HG03442 (cell line): ENCODE results near the gene TYK2.
"Not testable (repeated sequence)": the region's sequence is repeated elsewhere in the genome, so short reads cannot be mapped to it uniquely, and the experiment has no call there.

Source experiments
- ATAC-seq: cut with Tn5 transposase; IDR thresholded peaks from one replicate; pipeline ENCODE4 v1.9.1; 2021; ENCODE audit warnings: mild to moderate bottlenecking, moderate library complexity; ENCODE audit not compliant: unreplicated experiment

Gene TYK2

DNA sequence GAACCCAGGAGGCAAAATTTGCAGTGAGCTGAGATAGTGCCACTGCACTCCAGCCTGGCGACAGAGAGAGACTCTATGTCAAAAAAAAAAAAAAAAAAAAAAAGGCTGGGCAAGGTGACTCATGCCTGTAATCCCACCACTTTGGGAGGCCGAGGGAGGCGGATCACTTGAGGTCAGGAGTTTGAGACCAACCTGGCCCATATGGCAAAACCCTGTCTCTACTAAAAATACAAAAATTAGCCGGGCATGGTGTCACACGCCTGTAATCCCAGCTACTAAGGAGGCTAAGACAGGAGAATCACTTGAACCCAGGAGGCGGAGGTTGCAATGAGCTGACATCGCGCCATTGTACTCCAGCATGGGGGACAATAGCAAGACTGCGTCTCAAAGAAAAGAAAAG, 43.6 kb downstream of the TYK2 start:
- not testable (repeated sequence) for ATAC-seq

DNA sequence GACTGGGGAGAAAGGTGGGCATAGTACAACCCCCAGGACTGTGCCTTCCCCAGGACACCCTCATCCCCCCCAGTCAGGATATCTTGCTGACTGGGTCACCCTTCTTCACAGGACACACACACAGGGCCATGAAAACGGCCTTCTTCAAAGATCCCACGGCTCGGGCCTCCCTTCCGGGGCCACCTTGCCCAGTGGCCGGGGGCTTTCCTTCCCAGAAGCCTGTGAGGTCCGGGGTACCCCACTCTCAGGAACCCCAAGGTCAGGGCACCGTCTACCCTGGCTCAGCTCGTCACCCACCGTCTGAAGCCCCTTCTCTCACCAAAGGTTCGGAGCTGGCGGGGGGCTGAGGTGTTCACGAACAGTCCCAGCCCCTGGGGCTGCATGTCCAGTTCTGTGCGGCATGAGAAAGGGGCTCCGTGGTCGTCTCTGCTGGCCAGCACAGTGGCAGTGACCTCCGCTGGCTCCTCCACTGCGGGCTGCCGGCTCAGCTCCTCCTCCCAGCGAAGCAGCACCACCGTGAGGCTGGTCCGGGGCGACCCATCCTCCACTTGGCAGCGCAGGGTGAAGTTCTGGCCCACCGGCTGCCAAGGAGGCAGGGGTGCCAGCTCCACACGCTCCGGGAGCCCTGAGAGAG, 44.9 kb downstream of the TYK2 start:
- ATAC-seq, result no peak

DNA sequence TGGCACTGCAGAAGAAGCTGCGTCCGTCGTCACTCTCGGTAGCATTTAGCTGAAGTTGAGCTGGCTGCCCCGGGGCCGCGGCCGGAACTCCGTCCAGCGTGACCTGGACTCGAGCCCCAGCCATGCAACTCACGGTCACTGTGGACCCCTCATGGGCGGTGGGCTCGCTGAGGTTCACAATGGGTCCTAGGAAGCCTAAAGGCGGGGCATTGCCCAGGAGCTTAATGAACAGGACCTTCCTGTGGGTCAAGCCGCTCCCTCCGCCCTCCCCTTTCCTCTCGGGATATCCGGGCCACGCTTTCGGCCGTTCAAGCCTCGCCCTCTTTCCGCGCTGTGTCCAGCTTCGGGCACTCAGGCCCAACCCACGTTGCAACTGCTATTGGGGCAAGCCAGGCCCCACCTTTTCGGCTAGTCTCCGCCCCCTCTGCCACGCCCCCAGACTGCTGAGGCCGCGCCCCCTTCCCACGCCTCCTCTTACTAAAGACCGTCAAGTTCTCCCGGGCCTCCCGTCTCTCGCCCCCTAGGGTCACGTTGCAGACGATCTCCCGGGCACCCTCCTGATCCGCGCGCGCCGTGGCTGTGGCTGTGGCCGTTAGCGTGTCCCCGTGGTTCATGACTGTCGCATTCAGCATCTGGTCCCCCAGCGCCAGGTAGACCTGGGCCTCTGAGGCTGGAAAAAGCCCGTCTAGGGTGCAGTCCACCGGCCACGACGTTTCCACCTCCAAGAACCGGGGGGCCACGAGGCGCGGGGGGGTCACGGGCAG, 45.6 kb downstream of the TYK2 start:
- no peak for ATAC-seq

DNA sequence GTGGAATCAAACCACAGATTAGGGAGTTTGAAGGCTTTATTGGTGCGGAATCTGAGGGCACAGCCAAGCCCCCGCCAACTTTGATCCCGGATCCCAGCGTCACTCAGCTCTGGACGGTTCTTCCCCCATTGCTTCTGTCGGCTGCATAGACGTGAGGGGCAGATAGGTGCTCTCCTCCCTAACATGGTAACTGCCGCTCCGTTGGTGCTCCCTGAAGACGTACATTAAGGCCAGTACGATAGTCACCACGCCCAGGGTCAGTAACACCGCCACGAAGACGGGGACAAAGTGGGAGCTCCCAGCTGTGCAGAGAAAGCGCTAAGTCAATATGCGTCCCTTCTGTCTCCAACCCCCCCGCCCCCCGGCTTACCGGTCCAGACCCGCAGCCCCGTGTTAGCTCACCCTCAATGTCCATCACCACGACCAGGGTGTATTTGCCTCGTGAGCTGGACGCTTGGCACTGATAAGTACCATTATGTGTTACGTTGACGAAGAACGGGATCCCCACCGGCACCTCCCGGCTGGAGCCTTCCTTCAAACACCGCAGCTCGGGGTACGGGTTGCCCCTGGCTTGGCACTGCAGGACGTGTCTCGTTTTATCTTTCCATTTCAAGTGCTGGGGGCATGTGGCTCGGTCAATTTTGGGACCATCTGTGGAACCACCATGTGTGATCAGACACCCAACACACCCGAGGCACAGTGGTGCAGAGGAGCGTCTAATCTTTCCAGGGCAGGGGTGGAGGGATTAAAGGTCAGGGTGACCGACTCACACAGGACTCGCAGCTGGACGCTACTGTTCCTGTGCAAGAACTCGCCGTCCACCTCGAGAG, 46.4 kb downstream of the TYK2 start:
- no peak for ATAC-seq

DNA sequence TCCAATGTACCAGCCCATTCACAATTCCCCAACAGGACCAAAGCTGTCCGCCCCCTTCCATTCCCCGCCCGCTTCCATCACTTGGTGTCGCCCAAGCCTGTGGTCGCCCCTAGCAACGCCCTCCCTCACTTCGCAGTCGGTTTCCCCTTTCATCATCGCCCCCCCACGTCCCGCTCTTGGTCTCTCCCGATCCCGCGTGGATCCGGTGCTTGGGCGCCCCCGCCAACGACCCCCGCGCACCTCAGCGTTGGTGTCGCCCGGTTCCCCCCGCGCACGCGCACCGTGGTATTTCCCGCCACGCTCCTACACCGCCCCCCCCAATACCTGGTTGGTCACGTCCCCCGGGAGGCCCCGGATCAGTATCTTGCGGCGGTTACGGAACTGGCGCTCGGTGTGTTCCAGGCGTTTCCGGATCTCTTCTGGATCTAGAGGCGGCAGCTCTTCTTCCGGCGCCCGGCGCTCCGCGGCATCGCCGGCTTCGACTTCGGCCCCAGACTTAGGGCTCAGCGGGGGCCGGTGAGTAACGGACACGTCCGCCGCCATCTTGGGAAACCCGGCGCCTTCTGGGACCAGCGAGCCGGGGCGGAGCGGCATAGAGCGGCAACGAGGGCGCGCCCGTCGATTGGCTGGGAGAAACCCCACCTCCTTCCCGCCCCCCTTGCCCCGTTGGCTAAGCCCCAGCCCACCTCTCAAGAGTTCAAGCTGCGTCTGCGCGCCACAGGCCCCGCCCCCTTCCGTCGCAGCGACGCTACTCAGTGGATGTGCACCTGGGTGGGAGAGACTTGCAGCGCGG, 47.2 kb downstream of the TYK2 start, which contains the start of gene RAVER1:
Gene RAVER1, minus strand, starts transcription at position 565 of the 793 bp plus-strand sequence. Its CDS starts 22 bp downstream, at position 543.
- ATAC-seq, result peak; percentile 85

DNA sequence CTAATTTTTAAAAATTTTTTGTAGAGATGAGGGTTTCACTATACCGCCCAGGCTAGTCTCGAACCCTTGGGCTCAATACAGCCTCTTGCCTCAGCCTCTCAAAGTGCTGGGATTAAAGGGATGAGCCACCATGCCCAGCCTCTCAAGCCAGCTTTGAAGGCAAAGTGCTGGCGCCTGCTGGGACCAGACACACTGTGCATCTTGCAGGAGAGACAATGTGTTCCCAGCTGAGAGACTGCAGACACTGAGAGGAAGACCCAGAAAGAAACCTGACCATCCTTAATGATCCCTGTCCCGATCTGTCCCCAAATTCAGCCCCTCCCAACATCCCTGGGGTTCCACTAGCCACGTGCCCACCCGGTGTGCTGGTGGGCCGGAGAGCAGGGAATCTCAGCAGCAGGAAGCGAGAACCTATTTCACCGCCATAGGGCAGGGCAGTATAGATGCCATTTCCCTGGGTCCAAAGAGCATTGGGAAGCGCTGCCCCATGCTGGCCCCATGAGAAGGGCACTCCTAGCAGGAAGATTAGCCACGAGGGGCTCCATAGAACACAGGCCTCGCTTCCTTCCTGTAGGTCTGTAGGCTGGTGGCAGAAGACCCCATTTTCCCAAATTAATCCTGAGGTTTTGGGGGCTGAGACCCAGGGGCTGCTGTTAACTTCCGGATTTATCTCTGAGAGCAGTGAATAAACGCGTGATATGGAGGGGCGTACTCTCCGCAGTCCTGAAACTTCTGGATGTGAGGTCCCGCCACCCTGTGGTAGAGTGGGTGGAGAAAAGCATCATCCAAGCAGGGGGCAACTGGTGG, 48.0 kb downstream of the TYK2 start:
- no peak for ATAC-seq

DNA sequence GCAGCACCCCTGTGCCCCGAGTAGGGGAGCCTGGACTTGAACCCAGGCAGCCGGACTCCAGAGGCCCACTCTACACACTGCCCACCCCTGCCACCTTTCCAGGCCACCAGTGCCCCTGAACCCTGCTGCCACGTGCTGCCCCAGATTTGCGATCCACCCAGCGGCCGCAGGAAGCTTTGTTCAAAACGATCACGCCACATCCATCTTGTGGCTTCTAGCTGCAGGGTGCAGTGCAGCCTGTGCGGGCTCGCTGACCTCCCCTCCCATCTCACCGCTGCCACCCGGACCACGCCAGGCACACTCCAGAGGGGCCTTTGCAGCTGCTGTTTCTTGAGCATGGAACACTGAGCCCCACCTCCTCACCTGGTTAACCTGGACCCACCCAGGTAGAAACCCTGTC, 50.8 kb downstream of the TYK2 start:
- no peak for ATAC-seq

DNA sequence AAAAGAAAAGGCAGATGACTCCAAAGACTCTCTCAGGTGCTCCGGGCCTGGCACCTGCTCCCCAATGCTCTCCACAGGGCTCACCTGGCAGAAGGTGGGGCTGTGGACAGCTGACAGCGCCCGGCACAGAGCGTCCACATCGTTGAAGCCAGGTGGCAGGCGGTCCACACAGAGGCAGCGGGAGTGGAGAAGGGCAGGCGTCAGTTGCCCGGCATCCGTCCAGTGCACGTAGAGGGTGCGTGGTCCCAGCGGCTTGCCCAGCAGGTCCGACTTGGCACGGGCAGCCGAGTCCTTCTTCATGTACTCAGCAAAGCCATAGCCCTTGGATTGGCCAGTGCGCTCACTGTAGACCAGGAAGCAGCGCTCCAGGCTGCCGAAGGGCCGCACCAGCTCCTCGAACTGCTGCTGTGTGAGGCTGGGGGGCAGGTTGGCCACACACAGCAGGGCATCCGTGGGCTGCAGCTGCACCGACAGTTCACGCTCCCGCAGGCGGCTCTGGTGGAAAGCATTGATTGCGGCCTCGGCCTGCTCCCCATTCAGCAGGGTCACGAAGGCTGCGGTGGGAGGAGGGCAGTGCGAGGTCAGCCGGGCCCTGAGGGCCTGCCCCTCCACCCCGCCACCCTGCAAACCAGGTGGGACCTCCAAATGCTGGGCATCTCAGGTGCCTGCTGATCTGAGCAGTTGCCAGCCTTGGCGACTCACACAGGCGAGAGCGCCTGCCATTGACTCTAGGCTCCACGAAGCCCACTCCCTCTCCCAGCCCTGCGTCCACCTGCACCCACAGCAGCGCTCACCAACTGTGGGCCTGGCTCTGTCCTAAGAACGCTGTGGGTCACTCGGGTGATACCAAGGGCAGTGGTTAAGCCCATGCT, 51.6 kb downstream of the TYK2 start:
- no peak for ATAC-seq

DNA sequence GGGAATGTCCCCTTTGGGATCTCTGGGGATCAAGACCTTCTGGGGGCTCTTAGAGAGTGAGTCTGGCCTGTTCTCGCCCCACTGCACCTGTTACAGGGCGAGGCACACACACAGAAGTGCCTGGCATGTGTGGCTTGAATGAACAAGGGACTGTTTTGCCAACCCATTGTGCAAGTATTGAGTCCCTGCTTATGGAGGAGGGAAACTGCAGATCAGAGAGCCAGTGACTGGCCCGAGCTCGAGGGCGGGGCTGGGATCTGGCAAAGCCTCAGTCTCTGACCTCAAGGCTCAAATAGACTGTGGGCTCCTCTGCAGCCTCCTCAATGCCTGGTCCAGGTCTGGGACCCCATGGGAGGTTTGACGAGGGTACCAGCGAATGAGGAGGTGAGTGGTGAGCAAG, 52.6 kb downstream of the TYK2 start:
- ATAC-seq, result no peak

DNA sequence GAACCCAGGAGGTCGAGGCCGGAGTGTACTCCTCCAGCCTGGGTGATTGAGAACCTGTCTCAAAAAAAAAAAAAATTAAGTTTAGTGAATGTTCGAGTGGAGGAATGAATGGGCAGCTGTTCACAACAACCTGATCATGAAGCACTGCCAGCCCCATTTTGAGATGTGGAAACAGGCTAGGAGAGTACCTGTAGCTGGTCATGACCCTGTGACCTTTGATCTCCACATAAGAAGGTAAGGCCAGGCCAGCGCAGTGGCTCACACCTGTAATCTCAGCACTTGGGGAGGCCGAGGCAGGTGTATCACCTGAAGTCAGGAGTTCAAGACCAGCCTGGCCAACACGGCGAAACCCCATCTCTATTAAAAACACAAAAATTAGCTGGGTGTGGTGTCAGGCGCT, 54.6 kb downstream of the TYK2 start:
- ATAC-seq, result no peak

DNA sequence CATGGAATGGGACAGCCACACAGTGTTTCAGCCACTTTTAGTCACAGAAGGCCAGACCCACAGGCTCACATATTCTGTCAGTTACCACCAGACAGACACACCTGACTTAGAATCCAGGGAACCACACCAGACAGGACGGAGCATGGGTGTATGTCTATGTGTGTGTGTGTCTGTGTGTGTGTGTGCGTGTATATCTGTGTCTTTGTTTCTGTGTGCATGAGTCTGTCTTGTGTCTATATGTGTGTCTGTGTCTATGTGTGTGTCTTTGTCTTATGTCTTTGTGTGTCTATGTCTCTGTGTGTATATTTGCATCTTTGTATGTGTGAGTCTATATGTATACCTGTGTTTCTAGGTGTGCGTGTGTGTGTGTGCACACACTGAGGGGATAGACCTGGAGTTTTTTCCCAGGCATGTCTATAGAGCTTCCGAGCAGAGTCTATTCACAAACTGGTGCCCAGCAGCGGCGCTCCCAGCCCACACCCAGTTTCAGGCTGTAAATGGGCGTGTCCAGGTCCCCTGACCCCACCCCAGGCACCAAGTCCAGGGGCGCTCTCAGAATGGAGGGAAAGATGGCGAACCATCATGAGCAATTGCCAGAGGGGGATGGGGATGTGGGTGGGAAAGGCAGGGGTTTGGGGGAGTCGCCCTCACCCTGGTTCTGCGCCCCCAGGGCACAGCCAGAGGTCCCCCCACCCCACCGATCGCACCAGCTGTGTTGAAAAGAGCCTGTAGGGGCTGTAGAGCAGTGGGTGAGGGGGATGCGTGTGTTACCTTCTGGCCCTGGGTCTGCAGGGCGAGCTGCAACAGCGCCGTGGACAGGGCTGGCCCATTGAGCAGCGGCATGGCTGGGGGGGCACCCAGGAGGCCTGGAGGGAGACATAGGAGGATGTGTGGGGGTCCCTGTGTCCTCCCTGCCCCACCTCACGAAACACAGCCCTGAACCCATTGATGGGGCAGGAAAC, 58.2 kb downstream of the TYK2 start:
- ATAC-seq, result no peak

DNA sequence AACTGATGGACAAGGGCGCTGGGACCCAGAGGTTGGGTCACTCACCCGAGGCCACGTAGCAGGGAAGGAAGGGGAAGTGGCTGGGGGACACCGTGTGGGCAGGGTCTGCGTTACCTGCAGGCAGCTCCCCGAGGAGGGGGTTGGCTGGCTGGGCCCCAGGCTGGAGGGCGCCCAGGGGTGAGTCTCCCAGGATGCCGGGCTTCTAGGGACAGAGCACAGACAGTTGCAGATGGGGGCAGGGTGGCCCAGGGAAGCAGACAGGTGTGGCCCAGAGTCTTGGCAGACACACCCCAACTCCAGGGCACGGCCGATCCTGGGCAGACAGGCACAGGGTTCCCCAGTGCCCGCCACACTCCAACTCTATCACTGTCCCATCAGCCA, 59.0 kb downstream of the TYK2 start:
- ATAC-seq, result no peak

DNA sequence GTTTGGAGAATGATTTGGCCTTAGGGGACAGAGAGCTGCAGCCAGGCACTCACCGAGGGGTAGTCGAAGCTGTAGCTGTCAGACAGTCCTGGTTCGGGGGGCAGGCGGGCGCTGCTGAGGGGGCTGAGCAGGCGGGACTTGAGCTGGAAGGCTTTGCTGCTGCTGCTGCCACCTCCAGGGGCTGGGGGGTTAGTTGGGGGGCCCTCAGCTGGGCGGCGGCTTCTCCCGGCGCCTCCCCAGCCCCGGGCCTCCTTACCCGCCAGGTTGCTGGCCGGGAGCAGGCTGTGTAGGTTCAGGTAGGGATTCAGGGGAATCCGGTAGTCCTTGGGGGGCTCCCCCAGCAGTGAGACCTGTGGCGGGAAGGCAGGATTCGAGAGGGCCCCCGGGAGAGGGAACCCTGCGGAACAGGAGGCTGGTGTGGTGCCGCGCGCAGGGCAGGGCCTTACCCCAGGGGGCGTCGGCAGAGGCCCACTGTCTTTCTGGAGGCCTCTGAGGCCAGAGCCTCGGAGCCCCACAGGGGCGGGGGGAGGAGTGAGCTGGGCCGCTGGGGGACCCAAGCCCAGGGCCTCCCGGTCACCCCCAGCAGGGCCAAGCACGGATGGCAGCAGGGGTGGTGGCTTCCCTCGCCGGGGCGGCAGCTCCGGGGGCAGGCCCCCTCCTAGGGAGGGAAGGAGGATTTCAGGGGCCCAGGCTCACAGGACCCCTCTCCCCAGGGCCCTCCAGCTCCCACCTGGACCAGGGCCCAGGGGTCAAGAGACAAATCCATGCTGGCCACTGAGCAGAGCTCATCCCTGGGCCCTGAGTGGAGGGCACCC, 59.6 kb downstream of the TYK2 start:
- no peak for ATAC-seq

DNA sequence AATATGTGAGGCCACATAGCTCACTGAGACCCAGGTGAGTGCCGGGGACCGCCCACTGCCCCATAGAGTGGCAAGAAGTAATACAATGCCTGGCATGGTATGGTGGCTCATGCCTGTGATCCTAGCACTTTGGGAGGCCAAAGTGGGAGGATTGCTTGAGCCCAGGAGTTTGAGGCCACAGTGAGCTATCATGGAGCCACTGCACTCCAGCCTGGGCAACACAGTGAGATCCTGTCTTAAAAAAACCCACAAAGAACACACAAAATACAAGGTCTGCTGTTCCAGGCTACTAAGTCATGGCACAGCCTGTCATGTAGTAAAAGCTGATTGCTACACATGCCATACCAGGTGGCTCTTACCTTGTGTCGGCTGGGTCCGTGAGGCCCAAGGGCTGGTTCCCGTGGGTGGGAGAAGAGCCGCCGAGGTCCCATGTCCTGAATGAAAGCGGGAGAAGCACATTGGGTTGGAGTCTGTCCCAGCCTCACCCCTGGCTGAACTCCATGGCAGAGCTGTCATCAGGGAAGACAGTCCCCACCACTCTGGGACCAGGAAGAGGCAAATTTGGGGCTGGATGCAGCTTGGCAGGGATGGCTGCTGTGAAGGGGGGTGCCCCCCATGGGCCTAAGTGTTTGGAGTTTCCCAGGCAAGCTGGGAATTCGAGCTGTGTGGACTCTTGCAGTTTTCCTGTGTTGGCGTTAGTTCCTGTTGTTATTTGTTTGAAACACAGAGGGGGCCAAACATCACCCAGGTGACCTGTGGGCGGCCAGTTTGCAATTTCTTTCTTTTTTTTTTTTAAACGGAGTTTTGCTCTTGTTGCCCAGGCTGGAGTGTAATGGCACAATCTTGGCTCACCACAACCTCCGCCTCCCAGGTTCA, 61.3 kb downstream of the TYK2 start:
- no peak for ATAC-seq

DNA sequence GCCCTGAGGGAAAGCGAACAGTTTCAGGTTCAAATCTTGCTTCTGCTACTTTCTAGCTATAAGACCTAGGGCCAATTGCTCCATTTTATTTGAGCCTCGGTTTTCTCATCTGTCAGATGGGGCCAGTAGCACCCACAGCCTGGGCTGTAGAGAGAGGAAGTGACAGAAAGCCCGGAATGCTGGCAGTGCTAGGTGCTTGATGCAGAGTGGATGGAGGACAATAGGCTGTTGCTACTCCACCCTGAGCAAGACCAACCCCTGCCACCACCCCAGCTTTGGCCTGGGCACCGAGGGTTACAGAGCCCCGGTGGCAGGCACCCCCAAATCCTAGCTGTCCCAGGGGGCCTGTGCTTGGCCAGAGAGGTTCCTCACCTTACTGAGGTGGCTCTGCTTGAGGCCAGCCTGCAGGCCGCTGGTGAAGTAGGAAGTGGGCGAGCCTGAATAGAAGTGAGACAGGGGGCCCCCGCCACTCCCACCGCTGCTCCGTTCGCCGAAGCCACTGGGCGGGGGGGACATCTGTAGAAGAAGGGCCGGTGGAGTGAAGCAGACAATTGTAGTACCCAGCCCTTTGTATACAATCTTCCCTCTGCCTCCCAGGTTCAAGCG, 62.4 kb downstream of the TYK2 start:
- no peak for ATAC-seq
